Vagina (tissue), 2 donors: ENCODE results near the gene CYRIA.

Source experiments
- POLR2A ChIP-seq, 2 donors: fragments of 450-650 bp; IDR thresholded peaks; one replicate each; pipeline ENCODE4 v1.6.1; 2017; ENCODE audit warnings: antibody characterized with exemption in 2 of 2, mild to moderate bottlenecking in 2 of 2, moderate library complexity in 2 of 2
- TF ChIP-seq, protein P1 (sequence below), 3 experiments: fragments of 450-650 bp in 2 of 3; fragments of 200-600 bp in 1 of 3; sonication (generic) in 1 of 3; IDR thresholded peaks; one replicate each; pipeline ENCODE4 v1.5.1; 2017 to 2019; ENCODE audit warnings: antibody characterized with exemption in 3 of 3, mild to moderate bottlenecking in 2 of 3, moderate library complexity in 2 of 3

- TF ChIP-seq, protein P1, sequence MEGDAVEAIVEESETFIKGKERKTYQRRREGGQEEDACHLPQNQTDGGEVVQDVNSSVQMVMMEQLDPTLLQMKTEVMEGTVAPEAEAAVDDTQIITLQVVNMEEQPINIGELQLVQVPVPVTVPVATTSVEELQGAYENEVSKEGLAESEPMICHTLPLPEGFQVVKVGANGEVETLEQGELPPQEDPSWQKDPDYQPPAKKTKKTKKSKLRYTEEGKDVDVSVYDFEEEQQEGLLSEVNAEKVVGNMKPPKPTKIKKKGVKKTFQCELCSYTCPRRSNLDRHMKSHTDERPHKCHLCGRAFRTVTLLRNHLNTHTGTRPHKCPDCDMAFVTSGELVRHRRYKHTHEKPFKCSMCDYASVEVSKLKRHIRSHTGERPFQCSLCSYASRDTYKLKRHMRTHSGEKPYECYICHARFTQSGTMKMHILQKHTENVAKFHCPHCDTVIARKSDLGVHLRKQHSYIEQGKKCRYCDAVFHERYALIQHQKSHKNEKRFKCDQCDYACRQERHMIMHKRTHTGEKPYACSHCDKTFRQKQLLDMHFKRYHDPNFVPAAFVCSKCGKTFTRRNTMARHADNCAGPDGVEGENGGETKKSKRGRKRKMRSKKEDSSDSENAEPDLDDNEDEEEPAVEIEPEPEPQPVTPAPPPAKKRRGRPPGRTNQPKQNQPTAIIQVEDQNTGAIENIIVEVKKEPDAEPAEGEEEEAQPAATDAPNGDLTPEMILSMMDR (IDR thresholded peaks at IDR 0.05) = no peak
- TF ChIP-seq POLR2A (IDR thresholded peaks at IDR 0.05) = no peak
These were observed 17.5 kb downstream of the CYRIA start for GRCh38 chr2:16647992-16648617.
